Epithelial cell of prostate (primary cell): ENCODE data around the gene ASPHD2.

Experiments used
- DNase-seq: peaks from one replicate; pipeline ENCODE4 v3.0.0-alpha.2; 2011; ENCODE audit warnings: low read depth, low spot score
- H3K27ac ChIP-seq: fragments of 450-650 bp; 2 replicates; pipeline ENCODE4 v1.5.1; 2017; ENCODE audit warnings: mild to moderate bottlenecking

Gene ASPHD2

DNA sequence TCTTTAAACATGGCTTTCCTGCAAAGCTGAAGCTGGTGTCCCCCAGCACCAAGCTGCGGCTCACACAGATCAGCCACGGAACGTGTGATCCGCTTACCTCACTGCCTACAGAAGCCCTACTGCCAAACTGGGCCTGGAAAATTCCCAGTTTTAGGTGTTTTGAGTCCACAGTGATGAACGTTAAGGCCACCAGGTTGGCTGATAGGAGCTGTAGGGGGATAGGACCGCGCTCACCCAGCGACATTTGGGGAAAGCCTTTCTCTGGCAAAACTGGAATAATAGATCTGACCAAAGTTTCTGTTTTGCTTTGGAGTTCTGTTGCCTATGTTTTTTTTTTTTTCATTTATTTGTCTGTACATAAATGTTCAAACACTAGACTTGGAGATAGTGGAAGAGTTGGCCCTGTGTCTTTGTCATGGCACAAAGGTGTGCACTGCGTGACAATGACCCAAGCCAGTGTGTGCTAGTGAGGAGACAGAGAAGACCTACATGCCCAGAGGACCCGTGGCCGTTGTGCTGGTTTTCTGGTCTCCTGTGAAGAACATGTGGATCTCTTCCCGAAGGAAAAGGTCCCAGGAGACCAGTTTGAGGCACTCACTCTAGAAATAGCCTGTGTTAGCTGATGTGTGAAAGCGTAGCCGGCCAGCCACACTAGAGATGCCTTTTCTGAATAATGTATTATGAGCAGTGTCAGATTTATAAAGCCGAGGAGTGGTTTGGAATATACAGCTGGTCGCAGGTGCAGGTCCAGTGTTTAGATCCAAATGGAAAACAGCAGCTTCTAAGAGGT, 15.0 kb downstream of the ASPHD2 start:
- no peak for DNase-seq
- no peak overlapping the region for H3K27ac ChIP-seq

DNA sequence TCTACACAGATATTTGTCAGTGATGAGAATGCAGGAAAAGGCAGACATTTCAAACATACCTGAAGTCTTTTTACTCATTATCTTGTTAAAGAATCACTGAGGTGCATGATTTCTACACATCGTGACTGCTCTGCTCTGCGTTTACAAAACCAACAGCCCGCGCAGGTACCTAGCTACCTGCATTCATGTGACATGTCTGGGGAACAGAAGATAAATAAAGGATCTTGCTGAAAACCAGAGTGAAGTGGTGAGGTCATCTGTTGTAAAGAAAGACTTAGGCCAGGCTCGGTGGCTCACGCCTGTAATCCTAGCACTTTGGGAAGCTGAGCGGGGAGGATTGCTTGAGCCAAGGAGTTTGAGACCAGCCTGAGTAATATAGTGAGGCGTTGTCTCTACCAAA, 15.7 kb downstream of the ASPHD2 start:
- DNase-seq = no peak

DNA sequence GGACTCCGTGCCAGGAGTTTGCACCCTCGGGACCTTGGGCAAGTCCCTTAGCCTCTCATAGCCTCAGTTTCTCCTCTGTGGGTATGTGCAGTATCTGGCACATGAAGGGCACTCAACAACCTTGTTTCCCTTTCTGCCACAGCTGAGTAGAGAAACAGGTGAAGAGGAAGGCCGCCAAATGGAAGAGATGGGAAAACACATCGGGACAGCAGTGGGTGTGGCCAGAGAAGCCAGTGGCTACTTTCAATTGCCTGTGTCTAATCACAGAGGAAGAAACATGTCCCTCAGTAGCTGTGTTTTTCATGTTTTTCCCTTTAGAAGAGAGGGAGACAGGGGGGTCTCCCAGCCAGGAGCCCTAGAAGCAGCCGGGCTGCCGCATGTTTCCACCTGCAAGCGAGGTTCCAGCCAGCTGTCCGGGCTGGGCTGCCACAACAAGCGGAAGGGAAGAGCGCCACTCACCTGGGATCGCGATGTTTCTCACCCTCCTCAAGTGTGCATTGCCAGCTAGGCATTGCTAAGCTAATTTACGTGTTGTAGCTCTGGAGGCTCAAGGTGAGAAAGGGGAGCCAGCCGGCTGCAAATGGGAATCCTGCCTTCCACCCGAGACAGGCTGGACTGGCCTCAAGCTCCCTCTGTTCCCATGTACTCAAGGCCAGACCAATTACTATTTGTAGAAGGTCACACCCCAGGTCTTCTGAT, 16.7 kb downstream of the ASPHD2 start:
- H3K27ac ChIP-seq = no peak overlapping the region
- DNase-seq = no peak

More for the DNA sequence above, 15.7 kb downstream of the ASPHD2 start:
- H3K27ac ChIP-seq = no peak overlapping the region

DNA sequence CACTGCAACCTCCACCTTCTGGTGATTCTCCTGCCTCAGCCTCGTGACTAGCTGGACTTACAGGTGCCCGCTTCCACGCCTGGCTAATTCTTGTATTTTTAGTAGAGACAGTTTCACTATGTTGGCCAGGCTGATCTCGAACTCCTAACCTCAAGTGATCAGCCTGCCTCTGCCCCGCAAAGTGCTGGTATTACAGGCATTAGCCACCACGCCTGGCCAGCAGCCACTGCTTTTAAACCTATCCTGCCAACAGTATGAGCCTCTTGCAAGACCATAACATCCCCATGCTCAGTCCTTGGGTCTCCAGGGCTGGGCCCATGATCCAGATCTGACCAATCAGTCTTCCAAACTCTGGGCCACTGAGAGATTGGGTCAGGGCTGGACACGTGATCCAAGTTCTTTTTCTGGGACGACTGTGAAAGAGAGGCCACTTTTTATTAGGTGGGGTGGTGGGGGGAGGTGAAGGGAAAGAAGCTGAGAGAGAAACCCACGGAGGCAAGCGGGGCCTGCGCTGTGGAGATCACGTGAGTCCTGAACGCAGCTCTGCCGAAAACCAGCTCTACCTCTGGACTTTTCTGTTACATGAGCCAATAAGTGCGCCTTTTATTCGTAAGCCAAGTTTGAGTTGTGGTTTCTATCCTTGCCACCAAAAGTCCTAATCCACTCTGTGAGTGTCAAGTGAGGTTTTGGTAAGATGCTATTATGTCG, 17.9 kb downstream of the ASPHD2 start:
- no peak for DNase-seq
- H3K27ac ChIP-seq = no peak overlapping the region

DNA sequence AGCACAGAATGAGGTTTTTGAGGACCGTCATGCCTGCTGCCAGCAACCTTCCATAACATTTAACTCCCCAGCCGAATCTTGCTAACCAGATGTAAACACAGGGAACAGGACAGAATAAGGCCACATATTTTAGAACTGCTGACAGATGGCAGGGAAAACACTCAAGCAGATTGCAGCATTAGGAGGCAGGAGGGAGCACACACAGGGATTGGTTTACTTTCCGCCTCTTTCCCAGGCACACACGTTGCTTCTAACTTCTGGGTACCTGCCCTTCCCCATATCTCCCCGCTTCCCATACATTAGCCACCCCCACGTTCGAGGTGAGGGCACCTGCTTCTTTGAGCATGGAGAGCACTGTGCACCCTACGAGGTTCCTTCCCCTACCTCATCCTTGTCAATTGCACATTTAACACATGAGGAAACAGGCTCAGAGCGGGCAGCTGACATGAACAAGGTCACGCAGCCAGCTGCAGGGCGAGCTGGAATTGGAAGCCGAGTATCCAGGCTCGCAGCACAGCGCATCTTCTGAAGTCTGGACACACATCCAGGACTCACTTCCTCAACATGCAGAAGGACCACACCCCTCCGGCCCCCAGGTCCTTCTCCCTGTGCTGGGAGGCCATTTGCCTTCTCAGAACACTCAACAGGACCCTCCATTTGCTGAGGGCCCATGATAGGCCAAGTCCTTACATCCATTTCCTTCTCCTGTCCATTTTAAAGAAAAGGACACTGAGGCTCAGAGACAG, 18.7 kb downstream of the ASPHD2 start:
- no peak overlapping the region for H3K27ac ChIP-seq
- no peak for DNase-seq

DNA sequence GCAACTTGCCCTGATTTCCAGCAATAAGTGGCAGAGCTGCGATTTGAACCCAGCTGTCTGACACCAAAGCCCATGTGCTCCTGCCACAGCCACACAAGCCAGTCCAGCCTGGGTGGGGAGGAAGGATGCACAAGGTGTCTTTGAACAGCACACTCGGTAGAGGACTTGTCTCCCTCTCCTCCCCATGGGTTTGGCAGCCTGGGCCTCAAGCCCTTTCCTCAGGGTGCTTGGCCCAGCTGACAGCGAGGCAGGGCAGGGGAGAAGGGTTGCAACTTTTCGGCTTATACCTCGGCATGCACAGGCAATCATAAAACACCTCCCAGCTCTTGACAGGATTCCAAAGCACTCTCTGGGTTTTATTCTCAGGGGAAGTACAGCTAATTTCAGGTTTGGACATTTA, 19.3 kb downstream of the ASPHD2 start:
- no peak for DNase-seq
- H3K27ac ChIP-seq = no peak overlapping the region

DNA sequence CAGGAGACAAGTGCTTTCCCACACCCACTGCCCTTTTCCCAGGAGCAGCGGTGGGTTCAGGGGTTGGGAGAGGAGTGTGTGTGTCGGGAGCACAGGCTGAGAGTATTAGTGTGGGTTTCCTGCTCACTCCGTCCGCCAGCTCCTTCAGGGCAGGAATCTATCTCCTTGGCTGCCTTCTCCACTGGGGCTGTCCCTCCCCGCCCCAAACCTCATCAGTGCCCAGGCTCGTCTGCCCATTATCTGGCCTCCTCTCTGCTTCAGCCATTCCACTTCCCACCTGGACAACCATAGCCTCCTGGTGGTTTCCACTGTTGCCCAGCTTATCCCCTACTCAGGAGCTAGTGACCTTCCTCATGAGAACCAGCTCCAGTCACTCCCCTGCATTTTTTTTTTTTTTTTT, 19.9 kb downstream of the ASPHD2 start:
- no peak overlapping the region for H3K27ac ChIP-seq
- no peak for DNase-seq

DNA sequence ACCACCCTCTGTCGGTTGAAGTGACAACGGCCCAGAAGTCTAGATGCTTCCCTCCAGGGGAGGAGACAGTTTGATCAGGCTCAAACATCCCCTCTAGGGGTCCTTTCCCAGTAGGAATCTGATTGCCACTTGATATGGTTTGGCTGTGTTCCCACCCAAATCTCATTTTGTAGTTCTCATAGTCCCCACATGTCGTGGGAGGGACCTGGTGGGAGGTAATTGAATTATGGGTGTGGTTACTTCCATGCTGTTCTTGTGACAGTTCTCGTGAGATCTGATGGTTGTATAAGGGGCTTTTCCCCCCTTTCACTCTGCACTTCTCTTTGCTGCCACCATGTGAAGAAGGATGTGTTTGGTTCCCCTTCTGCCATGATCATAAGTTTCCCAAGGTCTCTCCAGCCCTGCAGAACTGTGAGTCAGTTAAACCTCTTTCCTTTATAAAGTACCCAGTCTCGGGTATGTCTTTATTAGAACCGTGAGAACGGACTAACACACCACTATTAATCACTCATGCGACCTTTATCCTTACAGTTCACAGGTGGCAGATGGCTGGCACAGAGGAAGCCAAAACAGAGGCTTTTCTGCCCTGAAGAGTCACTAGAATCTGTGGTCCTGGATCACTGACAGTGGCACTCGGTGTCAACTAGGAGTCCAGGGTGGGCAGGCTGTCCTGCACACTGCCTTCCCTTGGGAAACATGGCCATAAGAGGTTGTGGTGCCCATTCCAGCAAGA, 21.6 kb downstream of the ASPHD2 start:
- no peak for DNase-seq
- H3K27ac ChIP-seq = no peak overlapping the region

DNA sequence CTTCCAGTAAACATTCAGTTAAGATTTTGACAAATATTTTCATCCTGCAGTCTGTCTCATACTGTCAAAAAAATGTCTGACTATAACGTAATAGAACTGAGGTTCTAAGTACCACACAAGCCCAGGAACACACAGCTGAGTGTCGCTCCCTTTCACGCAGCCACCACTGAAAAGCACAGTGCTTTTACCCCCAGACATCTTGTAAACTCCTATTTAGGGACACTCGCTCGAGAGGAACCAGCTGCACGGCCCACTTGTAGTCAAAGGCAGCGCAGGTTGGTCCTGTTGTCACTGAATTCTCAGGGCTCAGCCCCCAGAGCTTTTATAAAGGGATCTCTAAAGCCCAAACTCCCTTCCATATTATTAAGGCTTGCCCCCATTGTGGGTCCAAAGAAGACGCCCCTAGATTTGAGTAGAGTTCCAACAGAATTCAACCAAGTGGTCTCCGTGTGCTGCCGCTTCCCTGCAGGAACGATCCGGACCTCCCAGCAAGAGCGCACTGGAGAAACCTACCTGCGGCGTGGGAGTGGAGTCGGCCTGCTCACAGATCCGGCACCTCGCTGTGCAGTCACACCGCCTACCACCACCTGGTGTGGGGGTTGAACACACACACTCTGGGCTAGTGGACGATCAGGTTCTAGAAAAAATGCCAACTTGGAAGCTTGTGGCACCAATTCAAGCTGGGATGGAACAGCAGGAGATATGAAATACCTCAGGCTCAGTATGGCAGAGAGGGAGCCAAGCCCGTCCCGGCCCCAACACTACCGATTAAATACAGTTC, 23.4 kb downstream of the ASPHD2 start:
- DNase-seq = no peak
- H3K27ac ChIP-seq = no peak overlapping the region

DNA sequence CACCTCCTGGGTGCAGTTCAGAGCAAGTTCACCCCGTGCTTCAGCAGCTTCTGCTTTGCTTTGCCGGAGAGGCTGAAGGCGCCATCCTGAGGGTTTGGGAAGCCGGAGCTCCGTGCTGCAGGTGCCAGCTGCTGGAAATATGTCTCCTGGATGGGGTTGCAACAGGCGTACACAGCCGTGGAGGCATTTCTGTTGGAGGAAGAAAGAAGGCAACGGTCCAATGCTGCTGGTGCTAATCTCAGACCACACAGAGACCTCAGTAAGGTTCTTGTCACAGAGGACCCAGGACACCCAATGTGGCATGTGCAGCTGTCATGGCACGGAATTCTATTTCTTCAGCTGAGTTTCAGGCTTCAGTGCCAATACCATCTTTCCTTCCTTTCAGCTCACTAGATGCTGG, 24.2 kb downstream of the ASPHD2 start:
- no peak overlapping the region for H3K27ac ChIP-seq
- DNase-seq = no peak

DNA sequence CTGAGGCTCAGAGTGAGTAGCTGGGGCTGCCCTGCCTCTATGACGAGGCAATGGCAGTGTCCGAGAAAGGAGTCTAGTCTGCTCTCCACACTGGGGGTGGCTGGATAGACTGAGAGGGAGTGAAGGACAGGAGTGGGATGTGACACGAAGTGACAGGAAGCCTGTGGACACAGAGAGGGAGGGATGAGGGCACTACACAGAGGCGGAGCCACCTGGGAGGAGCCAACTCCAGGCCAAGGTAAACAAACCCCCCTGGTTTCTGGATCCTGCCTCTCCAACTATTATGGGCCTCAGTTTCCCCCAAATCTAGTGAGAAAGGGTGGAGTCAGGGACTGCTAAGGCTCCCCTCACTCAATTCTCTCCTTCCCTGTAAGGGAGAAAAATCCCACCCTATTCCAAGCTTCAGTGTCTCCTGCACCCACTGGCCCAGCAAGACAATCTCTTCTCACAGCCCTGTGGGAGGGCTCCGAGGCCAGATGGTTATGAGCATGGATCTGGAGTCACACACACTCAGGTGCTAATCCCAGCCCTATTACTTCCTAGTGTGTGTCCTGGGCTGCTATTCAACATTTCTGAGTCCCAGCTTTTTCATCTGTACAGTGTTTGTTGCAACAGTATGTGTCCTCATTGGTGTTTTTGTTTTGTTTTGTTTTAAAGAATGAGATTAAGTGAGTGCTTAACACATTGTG, 24.9 kb downstream of the ASPHD2 start:
- DNase-seq = no peak
- no peak overlapping the region for H3K27ac ChIP-seq

DNA sequence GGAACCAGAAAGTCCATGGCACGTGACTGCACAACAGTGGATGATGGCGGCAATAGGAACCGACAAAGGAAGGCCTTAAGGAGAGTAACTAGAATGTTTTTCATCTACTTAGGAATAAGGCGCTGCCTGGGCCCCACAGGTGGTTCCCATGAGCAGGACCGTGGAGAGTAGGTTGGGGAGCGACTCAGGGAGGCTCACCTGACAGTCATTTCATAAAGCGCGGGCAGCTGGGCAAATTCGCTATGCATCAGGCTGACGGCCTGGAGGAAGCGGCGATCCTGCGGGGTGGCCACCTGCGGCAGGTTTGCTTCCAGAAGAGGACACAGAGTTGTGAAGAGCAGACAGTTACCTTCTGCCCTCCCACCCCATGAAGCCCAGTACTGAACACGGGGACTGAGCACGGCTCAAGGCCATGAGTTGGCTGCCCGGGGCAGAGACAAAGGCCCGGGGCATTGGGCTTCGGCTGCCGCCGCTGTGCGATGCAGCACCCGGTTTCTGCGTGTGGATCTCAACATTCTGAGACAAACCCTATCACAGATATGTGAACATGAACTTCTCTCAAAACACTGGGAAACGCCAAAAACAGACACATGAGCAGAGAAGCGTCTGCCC, 28.7 kb downstream of the ASPHD2 start:
- no peak overlapping the region for H3K27ac ChIP-seq
- no peak for DNase-seq

DNA sequence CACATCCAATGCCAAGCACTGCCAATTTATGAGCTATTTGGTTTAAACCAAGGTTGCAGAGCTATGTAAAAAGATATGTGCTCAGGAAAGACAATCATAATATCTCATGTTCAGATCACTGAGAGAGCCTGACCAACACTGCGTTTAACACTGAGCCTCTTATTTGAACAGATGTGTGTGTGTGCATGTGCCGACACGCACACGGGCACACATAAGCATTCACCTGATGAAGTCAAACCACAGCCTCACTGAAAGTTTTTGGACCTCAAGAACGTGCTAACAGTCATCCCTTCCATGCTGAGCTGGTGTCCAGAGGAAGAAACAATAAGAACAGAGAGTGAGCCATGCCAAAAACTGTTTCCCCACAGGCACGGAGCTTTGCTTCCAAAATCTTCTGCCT, 31.1 kb downstream of the ASPHD2 start:
- H3K27ac ChIP-seq = peak overlapping the region; percentile 41
- peak; percentile 92 for DNase-seq

DNA sequence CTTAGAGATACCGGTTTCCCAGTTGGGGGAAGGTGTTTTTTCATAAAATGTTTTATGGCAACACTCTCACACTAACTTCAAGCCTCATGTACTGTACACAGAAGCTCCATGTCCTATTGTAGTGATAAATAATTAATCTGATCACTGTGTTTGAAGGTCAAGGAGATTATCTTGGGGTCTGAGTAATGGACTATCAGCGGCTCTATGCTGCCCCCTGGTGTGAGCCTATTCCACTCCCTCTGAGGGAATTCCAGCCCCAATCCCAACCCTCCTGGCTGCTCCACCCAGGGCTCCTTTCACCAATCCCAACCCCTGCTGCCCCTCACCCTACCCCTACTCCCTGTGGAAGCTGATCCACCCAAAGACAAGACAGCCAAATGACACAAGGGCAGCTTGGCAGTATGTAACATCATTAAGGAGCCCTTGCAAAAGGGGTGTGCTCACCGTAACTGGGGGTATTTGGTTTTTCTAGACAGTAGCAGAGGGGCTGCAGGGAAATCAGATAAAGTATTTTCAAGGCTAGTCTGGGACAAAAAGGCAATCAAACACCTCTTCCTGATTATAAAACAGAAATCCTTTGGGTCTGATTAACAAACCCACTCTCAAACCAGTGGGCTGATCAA, 32.2 kb downstream of the ASPHD2 start:
- DNase-seq = no peak
- no peak overlapping the region for H3K27ac ChIP-seq

DNA sequence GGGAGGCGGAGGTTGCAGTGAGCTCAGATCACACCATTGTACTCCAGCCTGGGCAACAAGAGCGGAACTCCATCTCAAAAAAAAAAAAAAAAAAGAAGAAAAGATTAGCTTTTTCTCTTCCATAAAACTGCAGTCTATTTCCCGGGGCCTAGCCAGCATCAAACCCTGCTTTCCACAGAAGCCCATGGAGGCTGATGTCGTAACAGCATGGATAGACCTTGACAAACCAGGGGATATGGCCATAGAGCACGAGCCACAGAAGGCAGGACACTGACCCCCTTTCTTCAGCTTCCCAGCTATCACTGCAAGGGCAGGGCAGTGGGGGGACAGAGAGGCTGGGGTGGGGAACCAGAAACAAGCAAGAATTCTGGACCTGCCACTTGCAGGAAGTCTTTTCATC, 33.0 kb downstream of the ASPHD2 start:
- no peak for DNase-seq
- H3K27ac ChIP-seq = no peak overlapping the region

DNA sequence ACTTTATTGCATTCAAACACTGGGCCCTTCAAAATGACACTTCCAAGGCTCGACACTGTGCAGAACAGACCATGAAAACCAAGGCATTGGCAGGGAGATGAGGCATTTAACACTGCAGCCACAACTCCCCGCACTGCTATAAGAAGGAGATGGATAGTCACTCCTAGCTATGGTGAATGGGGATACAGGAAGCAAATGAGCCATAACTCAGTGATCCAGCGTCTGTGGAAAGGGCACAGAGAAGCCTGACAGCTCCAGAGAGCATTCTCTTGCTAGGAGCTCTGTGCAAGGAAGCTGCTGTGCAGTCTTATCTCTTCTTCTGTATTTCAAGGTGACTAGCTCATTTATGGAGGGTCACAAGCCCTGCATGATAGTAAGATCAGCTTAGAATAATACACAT, 33.6 kb downstream of the ASPHD2 start:
- H3K27ac ChIP-seq = no peak overlapping the region
- DNase-seq = no peak

DNA sequence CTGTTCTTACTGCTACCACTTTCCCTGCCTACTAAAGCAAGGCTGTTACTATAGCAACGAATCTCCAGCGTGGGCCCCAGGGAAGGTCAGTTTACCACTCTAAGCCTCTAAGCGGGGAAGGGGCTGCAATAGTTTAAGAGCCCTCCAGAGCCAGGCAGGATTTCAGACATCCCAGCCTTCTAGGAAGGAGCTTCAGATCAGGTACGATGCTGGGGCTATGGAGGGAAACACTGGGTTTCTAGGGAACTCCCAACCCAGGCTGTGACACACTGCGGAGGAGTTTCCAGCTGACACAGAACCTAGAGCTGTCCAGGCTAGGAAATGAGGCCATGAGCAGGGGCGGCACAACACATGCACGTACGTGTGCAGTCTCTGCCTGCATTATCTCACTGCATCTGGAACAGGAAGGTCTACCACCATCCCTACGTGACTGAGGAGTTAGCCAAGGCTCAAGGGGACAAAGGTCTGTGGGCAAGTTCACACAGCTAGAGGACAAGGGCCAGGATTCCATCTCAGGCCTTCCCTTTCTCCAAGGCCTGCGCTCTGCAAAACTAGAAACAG, 34.1 kb downstream of the ASPHD2 start:
- no peak for DNase-seq
- no peak overlapping the region for H3K27ac ChIP-seq
